Right lobe of liver (tissue), 4 donors: ENCODE measurements around the gene APH1B.

Source experiments
- POLR2A ChIP-seq: fragments of 450-650 bp; IDR thresholded peaks from one replicate; pipeline ENCODE4 v1.6.1; 2017; ENCODE audit warnings: antibody characterized with exemption, mild to moderate bottlenecking
- TF ChIP-seq, protein P1 (sequence below), 4 donors: fragments of 200-600 bp in 3 of 4; fragments of 450-650 bp in 1 of 4; IDR thresholded peaks; one replicate each; pipeline versions ENCODE4 v1.5.1 to v1.8.0; 2016 to 2022; ENCODE audit warnings: antibody characterized with exemption in 4 of 4, mild to moderate bottlenecking in 2 of 4
- donor health status: DM: no; HTN: no; CAD: no.
- donor health status: DM: no; HTN: no; CAD: no.
- donor health status: DM: no; HTN: yes; CAD: no.

DNA sequence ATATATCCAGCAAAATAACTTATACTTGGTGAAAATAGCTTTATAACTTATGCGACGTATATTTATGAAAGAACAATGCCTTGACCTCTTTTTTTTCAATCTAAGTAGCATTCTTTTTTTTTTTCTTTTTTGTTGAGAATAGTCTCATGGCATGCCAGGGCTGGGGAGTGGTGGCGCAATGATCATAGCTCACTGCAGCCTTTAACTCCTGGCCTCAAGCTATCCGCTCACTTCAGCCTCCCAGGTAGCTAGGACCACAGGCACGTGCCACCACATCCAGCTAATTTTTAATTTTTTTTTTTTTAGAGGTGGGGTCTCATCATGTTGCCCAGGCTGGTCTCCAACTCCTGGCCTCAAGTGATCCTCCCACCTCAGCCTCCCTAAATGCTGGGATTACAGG lies 44.5 kb upstream of the APH1B start:
- TF ChIP-seq, protein P1, sequence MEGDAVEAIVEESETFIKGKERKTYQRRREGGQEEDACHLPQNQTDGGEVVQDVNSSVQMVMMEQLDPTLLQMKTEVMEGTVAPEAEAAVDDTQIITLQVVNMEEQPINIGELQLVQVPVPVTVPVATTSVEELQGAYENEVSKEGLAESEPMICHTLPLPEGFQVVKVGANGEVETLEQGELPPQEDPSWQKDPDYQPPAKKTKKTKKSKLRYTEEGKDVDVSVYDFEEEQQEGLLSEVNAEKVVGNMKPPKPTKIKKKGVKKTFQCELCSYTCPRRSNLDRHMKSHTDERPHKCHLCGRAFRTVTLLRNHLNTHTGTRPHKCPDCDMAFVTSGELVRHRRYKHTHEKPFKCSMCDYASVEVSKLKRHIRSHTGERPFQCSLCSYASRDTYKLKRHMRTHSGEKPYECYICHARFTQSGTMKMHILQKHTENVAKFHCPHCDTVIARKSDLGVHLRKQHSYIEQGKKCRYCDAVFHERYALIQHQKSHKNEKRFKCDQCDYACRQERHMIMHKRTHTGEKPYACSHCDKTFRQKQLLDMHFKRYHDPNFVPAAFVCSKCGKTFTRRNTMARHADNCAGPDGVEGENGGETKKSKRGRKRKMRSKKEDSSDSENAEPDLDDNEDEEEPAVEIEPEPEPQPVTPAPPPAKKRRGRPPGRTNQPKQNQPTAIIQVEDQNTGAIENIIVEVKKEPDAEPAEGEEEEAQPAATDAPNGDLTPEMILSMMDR (IDR thresholded peaks at IDR 0.05), result no peak
- no peak for TF ChIP-seq POLR2A
